Heart right ventricle (tissue), 16 donors: ENCODE results near the gene TCEAL7. TPM values are rescaled to one million over a fixed set of nuclear protein-coding genes. Genes with fewer than 3 reads are reported as not detected.

Experiments used
- ATAC-seq, 8 donors: fragments of 200-7000 bp; cut with Tn5 transposase; one replicate each; pipeline ENCODE4 v1.9.1; 2020; ENCODE audit warnings: mild to moderate bottlenecking in 8 of 8, moderate library complexity in 8 of 8, moderate number of reproducible peaks in 1 of 8
- DNase-seq, 2 donors: peaks; one replicate each; pipeline ENCODE4 v3.0.0-alpha.2; 2020
- H3K27ac ChIP-seq, 10 donors: fragments of 200-600 bp; sonication (generic) in 2 of 10; one replicate each; pipeline versions ENCODE4 v1.5.0 to v1.8.0; 2020 to 2022; ENCODE audit warnings: mild to moderate bottlenecking in 3 of 10
- H3K27me3 ChIP-seq, 7 donors: fragments of 200-600 bp; one replicate each; pipeline ENCODE4 v1.8.0; 2021 to 2022; ENCODE audit warnings: mild to moderate bottlenecking in 2 of 7
- H3K36me3 ChIP-seq, 9 donors: fragments of 200-600 bp; sonication (generic) in 1 of 9; one replicate each; pipeline versions ENCODE4 v1.5.0 to v1.8.0; 2020 to 2022; ENCODE audit warnings: mild to moderate bottlenecking in 2 of 9
- H3K4me1 ChIP-seq, 9 donors: fragments of 200-600 bp; sonication (generic) in 1 of 9; one replicate each; pipeline versions ENCODE4 v1.5.0 to v1.8.0; 2020 to 2022; ENCODE audit warnings: mild to moderate bottlenecking in 4 of 9
- H3K4me3 ChIP-seq, 10 donors: fragments of 200-600 bp; sonication (generic) in 2 of 10; one replicate each; pipeline versions ENCODE4 v1.5.0 to v1.8.0; 2020 to 2022; ENCODE audit warnings: mild to moderate bottlenecking in 7 of 10, moderate library complexity in 2 of 10
- H3K9me3 ChIP-seq, 11 donors: fragments of 200-600 bp in 10 of 11; sonication (generic) in 2 of 11; one replicate each; pipeline versions ENCODE4 v1.5.0 to v1.8.0; 2013 to 2022; ENCODE audit warnings: mild to moderate bottlenecking in 2 of 11, control low read depth in 1 of 11, moderate library complexity in 1 of 11
- WGBS, 2 donors: extraction: QIAGEN DNeasy Blood & Tissue Kit; methylation state at CpG; one replicate each; pipeline ENCODE4 v1.1.7; 2013; ENCODE audit warnings: inconsistent platforms in 1 of 2; 5-methylcytosine and 5-hydroxymethylcytosine counted together
- intact Hi-C, 10 donors: fragments of 100-400 bp; cut with DNase I; formaldehyde crosslinking; loops; one replicate each; pipeline versions ENCODE4 v1.11.1 to v1.14.2; 2022
- polyA plus RNA-seq, 2 donors: library from polyadenylated mRNA; stranded (reverse); fragments of 200-250 nt; gene quantifications; one replicate each; pipeline ENCODE4 v1.2.3, GENCODE V29; 2013
- total RNA-seq, 10 donors: library from RNA; stranded (reverse); fragmentation: NEBNext Ultra II Directional in 3 of 10; extraction: Animal tissue kit (Norgen Biotek cat#: 25700) in 3 of 10; gene quantifications; one replicate each; pipeline versions ENCODE4 v1.2.1 to v1.2.4, GENCODE V29; 2021 to 2023
- TF ChIP-seq, protein P1 (sequence below), 9 donors: fragments of 200-600 bp; sonication (generic) in 2 of 9; IDR thresholded peaks; one replicate each; pipeline versions ENCODE4 v1.5.0 to v1.8.0; 2021 to 2022; ENCODE audit warnings: antibody characterized with exemption in 9 of 9, mild to moderate bottlenecking in 5 of 9, moderate library complexity in 1 of 9
- donor health status: Arrhythmogenic right ventricular cardiomyopathy.
- donor health status: ischemic (EF 13 %, LVEDD 7.1; RV severe dilation, severe dysfunction).
- donor health status: healthy with polysubstance abuse.
- donor health status: DM: no; HTN: yes; CAD: no.
- donor health status: DM: no; HTN: no; CAD: no.
- donor health status: ischemic (EF 25% LVEDD 6.9; RV normal size, moderate dysfunction).
- donor health status: ischemic (EF 25% LVEDD 5.7; RV mildly dilated, moderate dysfunction).
- donor health status: healthy.
- donor health status: DM: yes; HTN: yes; CAD: no.
- donor health status: Ischemic cardiomyopathy.
- donor health status: ischemic (EF 35%, LVEDD 5.7; RV mildly dilated, moderate dysfunction).
- donor health status: nonischemic (EF 11% LVEDD 7.7; RV severe dilation, severe dysfunction).
- donor health status: DM: yes; HTN: yes; CAD: no.
- donor health status: PGD.
- donor health status: ischemic (EF 29% LVEDD 5.4; RV normal size, mild dysfunction).
- donor health status: nonischemic (EF 23%, LVEDD 6.1; RV moderate dilation, normal function).

Gene TCEAL7
- total and polyA plus RNA-seq, 12 donors: 2.0 to 5.6 (median 3.6) TPM

DNA sequence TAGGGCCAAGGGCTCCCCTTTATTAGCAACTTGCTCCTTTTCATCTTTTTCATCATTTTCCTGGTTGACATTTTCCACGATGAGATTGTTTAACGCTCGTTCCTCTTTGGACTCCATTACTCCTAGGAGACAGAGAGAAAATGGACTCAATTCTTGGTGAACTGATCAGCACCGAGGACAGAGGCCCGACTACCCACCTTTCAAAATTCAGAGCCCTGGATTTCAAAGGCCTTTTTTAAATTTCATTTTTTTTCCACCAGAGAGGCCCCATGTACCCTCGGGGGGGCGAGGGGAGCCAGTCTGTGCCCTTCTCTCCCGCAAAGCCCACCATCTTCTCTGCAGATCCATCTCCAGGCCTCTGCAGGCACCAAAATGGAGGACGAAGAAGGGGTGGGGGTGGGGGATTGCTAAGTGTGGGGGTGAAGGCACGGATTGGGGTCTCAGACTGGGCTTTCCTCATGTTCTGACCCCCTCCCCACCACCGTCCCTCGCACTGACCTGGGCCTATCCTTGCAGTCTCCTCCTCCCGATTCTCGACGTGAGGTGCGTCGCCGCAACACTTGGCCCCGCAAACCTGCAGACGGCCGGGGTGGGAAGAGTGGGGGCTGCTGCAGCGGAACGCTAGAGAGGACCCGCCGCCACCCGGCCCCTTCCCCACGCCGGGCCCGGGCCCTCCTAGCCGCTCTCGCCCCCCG lies 20.0 kb upstream of the TCEAL7 start:
- intact Hi-C loops: no loop called here
- WGBS, 2 donors: 19 to 25% methylated on average over 29 of the region's 32 CpGs
- Histone ChIP-seq H3K27me3 (peaks cover 0 to 74% (median 11%) of the 10 kb centered on the region in 7 donors), H3K4me3 (peak overlapping the region; percentile 9 to 54 (median 44)), H3K4me1 (peaks cover 0 to 9% (median 0%) of the 10 kb centered on the region in 9 donors), H3K9me3 (no peaks in the 10 kb centered on the region), H3K36me3 (no peaks in the 10 kb centered on the region), H3K27ac (no peak overlapping the region)
- no peak for DNase-seq
- no peak for ATAC-seq
- TF ChIP-seq, protein P1, sequence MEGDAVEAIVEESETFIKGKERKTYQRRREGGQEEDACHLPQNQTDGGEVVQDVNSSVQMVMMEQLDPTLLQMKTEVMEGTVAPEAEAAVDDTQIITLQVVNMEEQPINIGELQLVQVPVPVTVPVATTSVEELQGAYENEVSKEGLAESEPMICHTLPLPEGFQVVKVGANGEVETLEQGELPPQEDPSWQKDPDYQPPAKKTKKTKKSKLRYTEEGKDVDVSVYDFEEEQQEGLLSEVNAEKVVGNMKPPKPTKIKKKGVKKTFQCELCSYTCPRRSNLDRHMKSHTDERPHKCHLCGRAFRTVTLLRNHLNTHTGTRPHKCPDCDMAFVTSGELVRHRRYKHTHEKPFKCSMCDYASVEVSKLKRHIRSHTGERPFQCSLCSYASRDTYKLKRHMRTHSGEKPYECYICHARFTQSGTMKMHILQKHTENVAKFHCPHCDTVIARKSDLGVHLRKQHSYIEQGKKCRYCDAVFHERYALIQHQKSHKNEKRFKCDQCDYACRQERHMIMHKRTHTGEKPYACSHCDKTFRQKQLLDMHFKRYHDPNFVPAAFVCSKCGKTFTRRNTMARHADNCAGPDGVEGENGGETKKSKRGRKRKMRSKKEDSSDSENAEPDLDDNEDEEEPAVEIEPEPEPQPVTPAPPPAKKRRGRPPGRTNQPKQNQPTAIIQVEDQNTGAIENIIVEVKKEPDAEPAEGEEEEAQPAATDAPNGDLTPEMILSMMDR (IDR thresholded peaks at IDR 0.05): no peak

DNA sequence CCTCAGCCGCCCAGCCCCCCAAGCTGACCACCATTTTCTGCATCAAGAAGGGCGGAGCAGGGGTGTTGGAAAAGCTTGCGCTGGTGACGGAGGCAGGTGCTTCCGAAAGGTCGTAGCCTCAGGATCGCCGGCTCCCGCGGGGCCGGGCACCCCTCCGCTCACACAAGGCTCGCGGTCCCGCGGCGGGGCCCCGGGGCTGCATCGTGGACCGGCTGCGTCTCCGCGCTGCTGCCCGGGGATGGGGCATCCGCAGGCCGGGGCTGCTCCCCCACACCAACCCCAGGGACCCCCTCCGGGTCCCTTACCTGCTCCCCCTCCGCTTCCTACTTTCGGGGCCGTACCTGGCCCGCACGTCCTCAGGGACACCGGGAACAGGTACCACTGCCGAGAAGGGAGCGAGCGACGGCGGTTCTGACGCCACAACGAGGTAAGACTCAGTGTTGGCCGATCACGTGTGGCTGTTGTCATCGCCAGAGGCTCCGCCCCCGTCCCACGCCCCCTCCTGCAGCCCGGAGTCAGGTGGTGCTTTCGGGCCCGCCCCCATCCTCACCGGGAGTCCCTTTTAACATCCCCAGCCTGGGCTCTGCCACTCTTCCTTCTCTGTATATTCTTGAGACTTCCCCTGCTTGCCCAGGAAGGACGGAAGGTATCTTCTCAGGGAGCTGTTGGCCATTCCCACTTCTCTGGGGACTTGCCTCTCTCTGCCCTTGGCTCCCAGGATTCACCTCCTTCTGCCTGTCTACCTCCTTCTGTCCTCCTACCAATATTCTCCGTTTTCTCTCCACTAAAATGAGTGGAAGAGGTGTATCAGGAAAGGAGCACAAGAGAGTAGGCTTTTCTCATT lies 19.3 kb upstream of the TCEAL7 start, which contains the start of gene BEX2:
Gene BEX2 (minus strand): TSS at position 436 of the 844 bp plus-strand sequence. CDS start 1,014 bp downstream, outside the sequence.
- Histone ChIP-seq H3K4me3 (peak within 1 kb of the TSS; percentile 9 to 54 (median 44)), H3K4me1 (peaks cover 0 to 9% (median 0%) of the 10 kb centered on the region in 9 donors), H3K27me3 (peaks cover 0 to 75% (median 11%) of the 10 kb centered on the region in 7 donors), H3K9me3 (no peaks in the 10 kb centered on the region), H3K36me3 (no peaks in the 10 kb centered on the region), H3K27ac (no peak within 1 kb of the TSS)
- DNase-seq: peak; percentile 7 to 25
- peak in 4 of 8 donors; percentile 34 to 64 (median 49) for ATAC-seq
- TF ChIP-seq, protein P1 (IDR thresholded peaks at IDR 0.05): no peak
- intact Hi-C loops: no loop called here
- 2% methylated on average over 37 to 50 of the region's 52 CpGs for WGBS, 2 donors

- no peak overlapping the region for H3K4me3 ChIP-seq
- no peaks in the 10 kb centered on the region for H3K9me3 ChIP-seq
- peaks cover 0 to 72% (median 11%) of the 10 kb centered on the region in 7 donors for H3K27me3 ChIP-seq
- H3K27ac ChIP-seq: no peak overlapping the region
- TF ChIP-seq, protein P1 (IDR thresholded peaks at IDR 0.05): no peak
- WGBS, 2 donors: 62 to 77% methylated on average over 3 of the region's 3 CpGs
- H3K36me3 ChIP-seq: no peaks in the 10 kb centered on the region
- no peak for DNase-seq
- peaks cover 0 to 9% (median 0%) of the 10 kb centered on the region in 9 donors for H3K4me1 ChIP-seq
- ATAC-seq: no peak
- intact Hi-C loops: no loop called here
Measured at GRCh38 chrX:103311399-103311780, 18.6 kb upstream of the TCEAL7 start.

- H3K4me3 ChIP-seq: peak overlapping the region in 8 of 10 donors; percentile 12 to 54 (median 46)
- H3K4me1 ChIP-seq: peaks cover 0 to 3% (median 0%) of the 10 kb centered on the region in 9 donors
- intact Hi-C loops: loop anchor here in 3 of 10 donors (10.0 kb wide), 3 partner anchors 76 to 334 kb away; partner anchors contain the start of gene TCEAL8 (in 1 of the 3)
- ATAC-seq (peak in 5 of 8 donors; percentile 47 to 74 (median 63)), DNase-seq (no peak)
- H3K27me3 ChIP-seq: peaks cover 0 to 78% (median 0%) of the 10 kb centered on the region in 7 donors
- 13 to 19% methylated on average over 21 of the region's 21 CpGs for WGBS, 2 donors
- no peaks in the 10 kb centered on the region for H3K9me3 ChIP-seq
- peaks cover 0 to 7% (median 0%) of the 10 kb centered on the region in 9 donors for H3K36me3 ChIP-seq
- TF ChIP-seq, protein P1 (IDR thresholded peaks at IDR 0.05): no peak
- H3K27ac ChIP-seq: peak overlapping the region in 5 of 10 donors; percentile 8 to 60 (median 21)
Measured at GRCh38 chrX:103330681-103331288, 746 bp downstream of the TCEAL7 start.
